ENCODE results near the gene DGUOK. TPM values are rescaled to one million over a fixed set of nuclear protein-coding genes. Genes with fewer than 3 reads are reported as not detected.

The DGUOK gene
- total RNA-seq, 1 experiment from 2014 or later: 100 TPM

- Histone ChIP-seq H2AFZ (ENCODE audit: low read depth, low read length, poor library complexity, severe bottlenecking) (no peak overlapping the region), H3K9me2 (ENCODE audit: insufficient read depth) (no peaks in the 10 kb centered on the region), H3K9me3 (ENCODE audit: control insufficient read depth in 1 of 2, insufficient read depth in 1 of 2, low read depth in 1 of 2, low read length in 2 of 2) (no peaks in the 10 kb centered on the region), H3K36me3 (ENCODE audit: control insufficient read depth in 1 of 2, insufficient read depth in 2 of 2, low read length in 2 of 2) (no peaks in the 10 kb centered on the region), H3K27me3 (ENCODE audit: insufficient read depth, low read length) (no peaks in the 10 kb centered on the region), H3K9ac (ENCODE audit: low read length) (no peak overlapping the region), H3K79me2 (ENCODE audit: insufficient read depth, low read length) (no peaks in the 10 kb centered on the region), H3K27ac (ENCODE audit: low read depth, low read length) (no peak overlapping the region), H4K20me1 (ENCODE audit: insufficient read depth) (no peaks in the 10 kb centered on the region), H3K4me1 (ENCODE audit: control insufficient read depth in 1 of 2, insufficient read depth in 2 of 2, low read length in 2 of 2) (peaks cover 0 to under 1% of the 10 kb centered on the region in 2 experiments; a peak in 1 of 4 replicates), H3K4me2 (ENCODE audit: low read length) (no peak overlapping the region), H3K4me3 (replicated peaks in 1 of 2; ENCODE audit: low read depth in 1 of 2, low read length in 2 of 2) (no peak overlapping the region)
- ChIA-PET POLR2A (no interaction called here), CTCF (no interaction called here), RAD21 (ENCODE audit: low non-redundant PET in 1 of 2, low total read pairs in 2 of 2, uncharacterized antibody in 2 of 2, unreplicated experiment in 2 of 2) (no interaction called here)
- no TSS peak for BruUV-seq (replicated peaks)
- intact Hi-C loops (cut with micrococcal nuclease): no loop called here
- ATAC-seq (no peak), DNase-seq (ENCODE audit: low read depth, low spot score) (no peak)
- TF ChIP-seq ZFX (IDR thresholded peaks at IDR 0.05) (no peak), FOSL1 (IDR thresholded peaks at IDR 0.05; ENCODE audit: low read depth) (no peak), SRF (IDR thresholded peaks at IDR 0.05; ENCODE audit: low read depth) (no peak), SP1 (IDR thresholded peaks at IDR 0.05; ENCODE audit: low read depth) (no peak), RAD21 (IDR thresholded peaks at IDR 0.05; ENCODE audit: low read depth) (no peak), CEBPB (IDR thresholded peaks at IDR 0.05; ENCODE audit: low read depth) (no peak), SIN3A (IDR thresholded peaks at IDR 0.05; ENCODE audit: low read depth) (no peak), EZH2phosphoT487 (IDR thresholded peaks at IDR 0.05; ENCODE audit: borderline replicate concordance) (no peak), EZH2 (IDR thresholded peaks at IDR 0.05) (no peak), TCF7L2 (IDR thresholded peaks at IDR 0.05; ENCODE audit: borderline replicate concordance, extremely low read depth, insufficient read depth, insufficient read length) (no peak), ELF1 (IDR thresholded peaks at IDR 0.05; ENCODE audit: borderline replicate concordance, low read depth) (no peak), EGR1 (IDR thresholded peaks at IDR 0.05; ENCODE audit: low read depth) (no peak)
- TF ChIP-seq, protein P1, sequence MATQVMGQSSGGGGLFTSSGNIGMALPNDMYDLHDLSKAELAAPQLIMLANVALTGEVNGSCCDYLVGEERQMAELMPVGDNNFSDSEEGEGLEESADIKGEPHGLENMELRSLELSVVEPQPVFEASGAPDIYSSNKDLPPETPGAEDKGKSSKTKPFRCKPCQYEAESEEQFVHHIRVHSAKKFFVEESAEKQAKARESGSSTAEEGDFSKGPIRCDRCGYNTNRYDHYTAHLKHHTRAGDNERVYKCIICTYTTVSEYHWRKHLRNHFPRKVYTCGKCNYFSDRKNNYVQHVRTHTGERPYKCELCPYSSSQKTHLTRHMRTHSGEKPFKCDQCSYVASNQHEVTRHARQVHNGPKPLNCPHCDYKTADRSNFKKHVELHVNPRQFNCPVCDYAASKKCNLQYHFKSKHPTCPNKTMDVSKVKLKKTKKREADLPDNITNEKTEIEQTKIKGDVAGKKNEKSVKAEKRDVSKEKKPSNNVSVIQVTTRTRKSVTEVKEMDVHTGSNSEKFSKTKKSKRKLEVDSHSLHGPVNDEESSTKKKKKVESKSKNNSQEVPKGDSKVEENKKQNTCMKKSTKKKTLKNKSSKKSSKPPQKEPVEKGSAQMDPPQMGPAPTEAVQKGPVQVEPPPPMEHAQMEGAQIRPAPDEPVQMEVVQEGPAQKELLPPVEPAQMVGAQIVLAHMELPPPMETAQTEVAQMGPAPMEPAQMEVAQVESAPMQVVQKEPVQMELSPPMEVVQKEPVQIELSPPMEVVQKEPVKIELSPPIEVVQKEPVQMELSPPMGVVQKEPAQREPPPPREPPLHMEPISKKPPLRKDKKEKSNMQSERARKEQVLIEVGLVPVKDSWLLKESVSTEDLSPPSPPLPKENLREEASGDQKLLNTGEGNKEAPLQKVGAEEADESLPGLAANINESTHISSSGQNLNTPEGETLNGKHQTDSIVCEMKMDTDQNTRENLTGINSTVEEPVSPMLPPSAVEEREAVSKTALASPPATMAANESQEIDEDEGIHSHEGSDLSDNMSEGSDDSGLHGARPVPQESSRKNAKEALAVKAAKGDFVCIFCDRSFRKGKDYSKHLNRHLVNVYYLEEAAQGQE (IDR thresholded peaks at IDR 0.05; ENCODE audit: low read depth): no peak
- TF ChIP-seq, protein P2, sequence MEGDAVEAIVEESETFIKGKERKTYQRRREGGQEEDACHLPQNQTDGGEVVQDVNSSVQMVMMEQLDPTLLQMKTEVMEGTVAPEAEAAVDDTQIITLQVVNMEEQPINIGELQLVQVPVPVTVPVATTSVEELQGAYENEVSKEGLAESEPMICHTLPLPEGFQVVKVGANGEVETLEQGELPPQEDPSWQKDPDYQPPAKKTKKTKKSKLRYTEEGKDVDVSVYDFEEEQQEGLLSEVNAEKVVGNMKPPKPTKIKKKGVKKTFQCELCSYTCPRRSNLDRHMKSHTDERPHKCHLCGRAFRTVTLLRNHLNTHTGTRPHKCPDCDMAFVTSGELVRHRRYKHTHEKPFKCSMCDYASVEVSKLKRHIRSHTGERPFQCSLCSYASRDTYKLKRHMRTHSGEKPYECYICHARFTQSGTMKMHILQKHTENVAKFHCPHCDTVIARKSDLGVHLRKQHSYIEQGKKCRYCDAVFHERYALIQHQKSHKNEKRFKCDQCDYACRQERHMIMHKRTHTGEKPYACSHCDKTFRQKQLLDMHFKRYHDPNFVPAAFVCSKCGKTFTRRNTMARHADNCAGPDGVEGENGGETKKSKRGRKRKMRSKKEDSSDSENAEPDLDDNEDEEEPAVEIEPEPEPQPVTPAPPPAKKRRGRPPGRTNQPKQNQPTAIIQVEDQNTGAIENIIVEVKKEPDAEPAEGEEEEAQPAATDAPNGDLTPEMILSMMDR (IDR thresholded peaks at IDR 0.05 in 2 of 3, conservative IDR thresholded peaks at IDR 0.05 in 1 of 3; ENCODE audit: borderline replicate concordance in 1 of 3, insufficient read depth in 1 of 3, low read depth in 2 of 3, low read length in 2 of 3): no peak
Observed at GRCh38 chr2:73915437-73915993, 11.2 kb upstream of the DGUOK start.

Data from HCT116 (cell line).